Skeletal muscle cell (primary cell): ENCODE results near the gene KSR2.
A peak's percentile ranks its signal among the peaks of the same experiment; 100 is the strongest.
"Not testable (repeated sequence)": the region's sequence is repeated elsewhere in the genome, so short reads cannot be mapped to it uniquely, and the experiment has no call there.

Source experiments
- DNase-seq: peaks from one replicate; pipeline ENCODE4 v3.0.0-alpha.2; 2010; ENCODE audit warnings: low read depth
- H3K4me3 ChIP-seq: 2 replicates; pipeline ENCODE4 v1.5.1; 2011; ENCODE audit warnings: low read depth, mild to moderate bottlenecking, control low read depth, low read length, moderate library complexity

Gene KSR2

DNA sequence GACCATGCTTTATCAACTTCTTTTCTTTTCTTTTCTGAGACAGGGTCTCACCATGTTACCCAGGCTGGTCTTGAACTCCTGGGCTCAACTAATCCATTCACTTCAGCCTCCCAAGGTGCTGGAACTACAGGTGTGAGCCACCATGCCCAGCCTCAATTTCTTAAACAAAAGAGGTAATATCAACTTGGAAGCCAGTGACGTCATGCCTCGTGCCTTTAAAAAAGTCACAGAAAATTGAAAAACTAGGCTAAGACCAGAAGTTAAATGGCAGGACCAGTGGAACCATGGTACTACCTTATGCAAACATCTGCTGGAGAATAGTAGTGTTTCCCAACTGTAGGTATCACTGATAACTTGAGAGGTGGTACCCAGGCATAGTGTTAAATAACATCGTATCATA lies 103.3 kb downstream of the KSR2 start:
- DNase-seq: no peak
- no peak overlapping the region for H3K4me3 ChIP-seq

GRCh38 chr12:117863002-117863709 lies 105.6 kb downstream of the KSR2 start:
- DNase-seq: no peak
- H3K4me3 ChIP-seq: no peak overlapping the region

DNA sequence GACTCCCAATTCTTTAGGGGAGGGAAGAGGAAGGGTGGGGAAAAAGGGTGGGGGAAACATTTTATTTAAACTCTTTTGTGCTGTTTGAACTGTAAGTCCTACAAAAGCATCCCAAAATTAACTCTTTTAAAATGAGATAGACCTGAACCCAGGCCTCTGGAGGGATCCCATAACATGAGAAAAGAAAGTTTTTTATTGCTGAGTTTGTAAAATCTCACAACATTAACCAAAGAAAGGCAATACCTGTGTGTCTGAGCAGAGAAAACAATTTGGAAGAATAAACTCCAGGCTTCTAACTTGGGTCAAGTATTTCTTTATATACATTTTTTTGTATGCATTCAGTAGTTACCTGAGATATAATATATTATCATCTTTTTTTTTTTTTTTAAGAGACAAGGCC lies 107.1 kb downstream of the KSR2 start:
- no peak for DNase-seq
- H3K4me3 ChIP-seq: no peak overlapping the region

- not testable (repeated sequence) for H3K4me3 ChIP-seq, DNase-seq
Measured at GRCh38 chr12:117860787-117861290, 108.0 kb downstream of the KSR2 start.

- H3K4me3 ChIP-seq: no peak overlapping the region
- no peak for DNase-seq
Measured at GRCh38 chr12:117860111-117860510, 108.7 kb downstream of the KSR2 start.

DNA sequence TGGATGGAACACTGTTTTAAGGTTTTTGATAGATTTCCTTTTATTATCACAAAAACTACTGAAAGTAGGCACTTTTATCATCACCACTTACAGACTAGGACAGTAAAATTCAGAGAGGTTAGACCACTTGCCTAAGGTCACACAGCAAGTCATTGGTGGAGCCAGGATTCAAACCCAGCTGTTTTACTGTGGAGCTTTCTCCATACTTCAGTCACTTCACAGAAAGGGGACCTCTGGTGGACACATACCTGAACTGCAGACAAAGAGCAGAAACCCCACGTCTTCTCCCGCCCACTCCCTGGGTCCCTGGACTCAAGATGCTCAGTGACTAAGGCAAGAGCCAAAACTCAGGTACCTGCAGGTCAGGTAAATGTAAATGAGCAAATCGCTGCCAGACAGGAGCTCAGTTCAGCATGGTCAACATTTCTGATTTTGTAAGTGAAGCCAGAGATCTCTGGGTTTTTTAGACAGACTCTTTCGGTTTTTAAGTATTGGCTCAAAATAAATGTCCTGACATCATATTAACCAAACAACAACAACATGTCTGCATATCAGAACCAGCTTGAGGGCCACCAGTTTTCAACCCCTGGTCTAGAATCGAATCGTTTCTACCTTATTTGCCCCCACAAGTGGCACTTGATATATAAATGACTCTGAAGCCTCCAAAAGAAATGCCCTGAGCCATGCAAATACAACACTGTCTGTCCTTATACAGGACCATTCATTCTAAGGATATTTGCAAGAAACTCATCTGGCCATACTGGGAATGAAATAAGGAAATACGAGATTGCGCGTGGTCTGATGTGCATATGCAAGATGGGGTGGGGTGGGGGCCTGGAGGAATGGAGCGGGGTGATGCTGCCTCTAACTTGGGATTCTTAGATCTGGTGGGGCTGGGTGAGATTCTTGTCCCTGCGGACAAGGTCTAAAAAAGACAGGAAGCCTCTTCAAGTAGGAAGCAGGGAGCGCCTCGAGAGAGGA lies 110.9 kb downstream of the KSR2 start:
- H3K4me3 ChIP-seq: no peak overlapping the region
- DNase-seq: no peak

DNA sequence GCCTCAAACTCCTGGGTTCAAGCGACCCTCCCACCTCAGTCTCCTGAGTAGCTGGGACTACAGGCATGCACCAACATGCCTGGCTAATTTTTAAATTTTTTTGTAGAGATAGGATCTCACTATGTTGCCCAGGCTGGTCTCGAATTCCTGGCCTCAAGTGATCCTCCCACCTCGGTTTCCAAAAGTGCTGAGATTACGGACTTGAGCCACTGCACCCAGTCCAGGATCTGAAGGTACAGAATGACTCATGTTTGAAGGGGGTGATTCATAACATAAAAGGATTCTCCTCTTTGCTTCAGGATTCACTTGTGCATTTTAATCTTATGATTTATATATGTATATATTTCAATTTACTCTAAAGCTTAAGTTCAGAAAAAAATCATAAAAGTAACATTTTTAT lies 111.7 kb downstream of the KSR2 start:
- not testable (repeated sequence) for DNase-seq, H3K4me3 ChIP-seq

DNA sequence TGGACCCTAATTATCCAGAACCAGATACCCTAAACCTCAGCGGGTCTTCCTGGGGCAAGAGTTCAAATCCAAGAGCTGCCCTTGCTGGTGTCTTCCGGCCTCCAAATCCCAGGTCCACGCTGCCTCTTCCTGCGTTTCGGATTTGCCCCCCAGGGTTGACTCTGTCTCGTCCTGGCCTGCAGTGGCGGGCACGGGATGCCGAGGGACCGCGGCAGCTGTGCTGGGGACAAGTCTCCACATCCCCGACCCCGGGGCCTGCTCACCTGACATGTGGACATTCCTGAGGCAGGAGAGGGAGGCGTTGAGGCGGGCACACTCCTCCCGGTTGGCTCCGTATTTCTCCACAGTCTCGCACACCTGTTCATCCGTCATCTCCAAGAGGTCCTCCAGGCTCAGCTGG lies 113.6 kb downstream of the KSR2 start:
- DNase-seq: no peak
- H3K4me3 ChIP-seq: no peak overlapping the region

DNA sequence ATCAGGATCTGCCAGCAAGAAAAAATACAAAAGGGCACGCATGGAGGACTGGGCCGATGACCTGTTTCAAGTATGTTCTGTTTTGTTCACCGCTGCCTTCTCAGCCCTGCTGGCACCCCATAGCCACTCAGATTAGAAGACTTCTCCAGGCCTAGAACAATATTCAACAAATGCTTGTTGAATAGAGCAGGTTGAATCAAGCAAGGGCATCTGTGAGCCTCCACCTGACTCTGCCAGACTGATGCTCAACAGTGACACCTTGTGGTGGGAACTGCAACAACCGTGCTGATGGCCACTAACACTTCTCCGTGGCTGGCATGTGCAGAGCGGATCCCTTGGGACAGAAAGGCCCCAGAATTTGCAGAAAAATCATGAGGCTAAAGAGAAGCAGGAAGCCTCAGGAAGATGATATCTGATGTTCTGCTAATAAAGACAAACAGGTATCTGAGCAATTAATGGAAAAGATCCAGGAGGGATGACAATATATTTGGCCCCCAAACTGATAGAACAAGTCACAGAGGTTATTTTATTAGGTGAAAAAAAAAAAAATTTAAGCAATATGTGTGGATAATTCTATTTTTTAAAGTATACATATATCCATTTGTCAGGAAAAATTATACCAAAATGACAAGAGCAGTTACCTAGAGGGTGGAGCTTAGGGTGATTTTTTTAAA lies 114.3 kb downstream of the KSR2 start:
- no peak overlapping the region for H3K4me3 ChIP-seq
- no peak for DNase-seq

GRCh38 chr12:117853600-117853999 lies 115.2 kb downstream of the KSR2 start:
- no peak overlapping the region for H3K4me3 ChIP-seq
- DNase-seq: no peak

DNA sequence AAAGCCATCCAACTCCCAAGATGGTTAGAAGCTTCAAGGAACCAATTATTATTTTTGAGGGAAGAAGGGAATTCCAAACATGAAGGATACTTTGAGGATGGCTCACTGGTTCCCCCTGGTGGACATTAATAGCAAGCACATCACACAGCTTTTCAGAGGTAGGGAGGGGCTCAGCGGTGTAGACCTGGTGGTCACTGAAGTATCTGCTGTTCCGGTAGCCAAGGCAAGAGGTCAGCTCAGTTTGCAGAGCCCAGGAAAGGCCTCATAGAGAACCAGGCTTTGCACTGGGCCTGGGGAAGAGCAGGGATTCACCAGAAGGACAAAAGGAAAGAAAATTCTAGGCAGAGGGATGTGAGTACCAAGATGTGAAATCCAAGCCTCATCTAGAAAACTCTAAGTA lies 118.7 kb downstream of the KSR2 start:
- DNase-seq: no peak

GRCh38 chr12:117847371-117847770 lies 121.4 kb downstream of the KSR2 start:
- DNase-seq: no peak
- no peak overlapping the region for H3K4me3 ChIP-seq

More for the DNA sequence above, 118.7 kb downstream of the KSR2 start:
- H3K4me3 ChIP-seq: no peak overlapping the region

- H3K4me3 ChIP-seq: no peak overlapping the region
- DNase-seq: no peak
Measured at GRCh38 chr12:117845271-117845904, 123.4 kb downstream of the KSR2 start.

DNA sequence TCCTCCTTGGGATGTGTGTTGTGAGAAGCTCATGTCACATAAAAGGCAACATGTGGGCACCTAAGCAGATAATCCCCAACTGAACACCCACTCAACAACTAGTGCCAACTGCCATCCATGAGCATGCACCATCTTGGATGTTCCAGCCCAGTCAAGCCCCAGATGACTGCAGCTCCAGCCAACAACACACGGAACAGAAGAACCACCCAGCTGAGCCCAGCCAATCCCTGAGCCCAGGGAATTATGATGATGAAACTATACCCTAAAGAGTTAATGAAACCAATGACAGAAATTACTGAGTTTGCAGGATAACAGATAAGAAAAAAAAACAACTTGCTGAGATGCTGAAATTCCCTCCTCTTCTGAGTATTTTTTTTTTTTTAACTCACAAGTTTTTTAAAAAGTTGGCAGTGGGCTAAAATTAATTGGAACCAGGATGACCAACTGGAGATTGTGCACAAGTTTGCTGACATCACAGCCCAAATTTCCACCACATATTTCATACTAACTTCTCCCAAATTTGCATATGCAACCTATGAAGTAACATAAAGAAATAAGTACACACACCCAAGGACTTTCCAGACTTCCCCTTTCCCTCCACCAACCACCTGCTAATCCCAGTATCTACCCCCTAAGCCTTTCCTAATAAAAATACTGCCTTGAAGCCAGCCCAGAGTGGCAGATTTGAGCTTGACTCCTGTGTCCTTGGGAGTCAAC lies 124.5 kb downstream of the KSR2 start:
- H3K4me3 ChIP-seq: no peak overlapping the region
- no peak for DNase-seq

DNA sequence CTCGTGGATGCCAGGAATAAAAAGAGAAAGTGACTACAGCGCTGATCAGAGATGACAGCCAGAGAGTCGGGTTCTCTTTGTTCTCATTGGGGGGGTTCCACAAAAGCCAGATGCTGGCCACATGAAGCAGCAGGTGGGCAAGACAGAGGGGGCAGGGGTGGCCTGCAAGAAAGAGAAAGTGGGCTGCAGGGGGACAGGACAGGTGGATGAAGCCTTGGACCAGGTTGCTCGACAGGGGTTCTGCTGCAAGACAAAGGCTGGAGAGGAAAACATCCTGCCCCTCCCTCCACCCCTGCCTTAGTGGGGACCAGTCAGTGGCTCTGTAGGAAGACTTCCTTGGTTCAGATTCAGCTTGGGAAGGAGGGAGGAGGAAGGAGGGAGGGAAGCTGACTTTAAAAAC lies 126.2 kb downstream of the KSR2 start:
- DNase-seq: no peak
- H3K4me3 ChIP-seq: no peak overlapping the region

DNA sequence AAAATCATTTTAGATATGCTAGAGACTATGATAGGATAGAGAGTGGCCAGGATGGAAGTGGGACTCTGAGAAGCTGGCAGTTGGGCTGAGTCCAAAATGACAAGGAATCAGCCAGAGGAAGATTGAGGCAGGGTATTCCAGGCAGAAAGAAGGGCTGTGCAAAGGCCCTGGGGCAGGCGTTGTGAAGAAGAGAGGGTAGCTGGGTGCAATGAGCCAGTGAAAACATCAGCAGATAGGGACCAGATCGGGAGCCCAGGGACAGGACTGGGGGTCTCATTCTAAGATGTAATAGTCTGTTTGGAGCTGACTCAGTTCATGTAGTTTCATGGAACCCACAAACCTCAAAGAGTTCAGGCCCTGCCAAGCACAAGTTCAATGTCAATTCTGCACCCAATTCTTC lies 126.6 kb downstream of the KSR2 start:
- no peak for DNase-seq
- H3K4me3 ChIP-seq: no peak overlapping the region

DNA sequence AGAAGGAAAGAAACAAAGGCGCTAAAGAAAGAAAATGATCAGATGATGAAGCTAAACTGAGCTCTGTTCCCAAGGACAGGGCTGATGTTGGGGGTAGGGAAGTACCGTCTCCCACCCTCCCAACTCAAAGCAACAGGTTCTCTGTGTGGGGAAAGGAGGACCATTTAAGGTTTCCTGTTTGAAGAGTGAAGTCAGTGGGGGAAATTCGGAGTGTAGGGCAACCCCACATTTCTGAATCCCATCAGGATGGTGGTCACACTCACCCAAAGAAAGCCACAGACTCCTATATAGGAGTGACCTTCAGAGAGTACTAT lies 131.1 kb downstream of the KSR2 start:
- no peak for DNase-seq
- H3K4me3 ChIP-seq: no peak overlapping the region

- no peak overlapping the region for H3K4me3 ChIP-seq
- DNase-seq: peak; percentile 25
Measured at GRCh38 chr12:117836999-117837736, 131.6 kb downstream of the KSR2 start.
